ENCODE results near the gene PCDHGA6.
A peak's percentile ranks its signal among the peaks of the same experiment; 100 is the strongest.
"Not testable (repeated sequence)": the region's sequence is repeated elsewhere in the genome, so short reads cannot be mapped to it uniquely, and the experiment has no call there.

PCDHGA6 gene

DNA sequence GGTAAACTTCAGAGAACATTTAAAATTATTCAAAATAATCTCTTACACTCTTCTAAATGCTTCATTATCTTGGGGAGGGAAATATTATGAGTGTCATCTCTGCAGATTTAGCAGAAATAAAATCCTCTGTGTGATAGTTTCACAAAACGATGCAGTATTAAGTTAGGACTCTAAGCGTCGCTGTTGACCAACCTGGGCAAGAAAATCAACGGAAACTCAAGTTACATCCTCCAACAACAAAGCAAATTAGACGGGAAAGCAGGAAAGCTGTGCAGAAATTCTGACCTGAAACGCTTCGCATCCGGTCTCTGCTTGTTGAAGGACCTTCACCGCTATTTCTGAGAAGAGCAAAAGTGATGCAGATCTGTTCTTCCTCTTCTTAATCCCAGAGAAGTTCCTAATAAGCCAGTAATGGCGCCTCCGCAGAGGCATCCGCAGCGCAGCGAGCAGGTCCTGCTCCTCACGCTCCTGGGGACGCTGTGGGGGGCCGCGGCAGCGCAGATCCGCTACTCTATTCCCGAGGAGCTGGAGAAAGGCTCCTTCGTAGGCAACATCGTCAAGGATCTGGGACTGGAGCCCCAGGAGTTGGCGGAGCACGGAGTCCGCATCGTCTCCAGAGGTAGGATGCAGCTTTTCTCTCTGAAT, at the start of gene PCDHGA6:
Gene PCDHGA6 (plus strand): TSS at position 219 of the 645 bp plus-strand sequence. CDS start 193 bp downstream, at position 412.
- DNase-seq (ENCODE audit: insufficient read length, low spot score) (no peak), FAIRE-seq (no peak)
- TF ChIP-seq POLR2A (IDR thresholded peaks at IDR 0.05; ENCODE audit: low read depth, low read length): no peak

DNA sequence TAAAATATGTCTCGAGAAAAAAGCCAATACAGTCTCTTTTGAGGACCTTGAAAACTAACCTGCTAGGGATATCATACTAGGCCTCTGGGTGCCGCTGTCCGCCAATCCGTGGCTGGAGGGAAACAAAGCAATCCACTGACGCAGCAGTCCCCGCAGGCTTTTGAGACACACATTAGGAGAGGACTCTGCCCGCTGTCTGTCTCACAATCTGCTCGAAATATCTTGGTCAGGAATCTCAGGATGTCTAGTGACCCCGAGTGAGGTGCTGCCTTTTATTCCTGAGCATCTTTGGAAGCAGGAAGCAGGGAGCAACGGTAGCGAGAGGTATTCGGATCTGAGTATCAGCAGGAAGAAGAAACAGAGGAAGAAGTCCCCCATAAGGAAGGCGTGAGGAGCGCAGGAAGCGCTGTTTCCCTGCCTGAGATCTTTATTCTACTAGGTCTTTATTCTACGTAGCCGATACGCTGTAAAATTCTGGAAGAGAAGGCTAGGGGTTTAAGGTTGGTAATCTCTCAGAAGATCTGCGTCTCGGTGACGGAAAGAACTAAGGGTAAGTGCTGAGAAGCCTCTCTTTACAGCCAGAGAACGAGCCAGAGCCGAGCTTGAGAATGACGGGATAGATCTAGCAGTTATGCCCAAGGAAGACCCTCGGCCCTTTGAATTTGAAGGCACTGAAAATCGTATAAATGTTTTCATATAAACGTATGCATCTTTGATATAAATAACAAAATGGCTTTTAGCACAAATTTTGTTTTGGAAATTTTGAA, 47.4 kb upstream of the PCDHGA6 start:
- FAIRE-seq (no peak), DNase-seq (ENCODE audit: insufficient read length, low spot score) (peak; percentile 38)
- TF ChIP-seq POLR2A (IDR thresholded peaks at IDR 0.05; ENCODE audit: low read depth, low read length): no peak

DNA sequence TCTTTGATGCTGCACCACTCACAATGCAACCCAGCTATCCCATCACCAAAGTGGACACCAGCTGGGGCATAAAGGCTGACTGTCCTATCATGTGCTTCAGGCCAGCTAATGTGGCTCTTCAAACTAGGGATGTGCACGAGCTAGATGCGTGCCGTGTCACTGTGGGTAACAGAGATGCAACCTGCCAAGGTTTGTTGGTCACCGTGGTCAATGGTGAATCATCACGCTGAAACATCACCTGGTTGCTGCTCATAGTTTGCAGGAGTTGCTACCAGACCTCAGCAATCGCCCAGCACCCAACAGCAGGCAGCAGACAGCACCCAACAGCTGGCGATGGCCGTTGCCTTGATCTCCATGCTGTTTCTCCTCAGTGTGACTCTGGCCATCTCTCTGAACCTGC, 45.5 kb upstream of the PCDHGA6 start:
- no peak for TF ChIP-seq POLR2A (IDR thresholded peaks at IDR 0.05; ENCODE audit: low read depth, low read length)
- DNase-seq (ENCODE audit: insufficient read length, low spot score) (no peak), FAIRE-seq (no peak)

DNA sequence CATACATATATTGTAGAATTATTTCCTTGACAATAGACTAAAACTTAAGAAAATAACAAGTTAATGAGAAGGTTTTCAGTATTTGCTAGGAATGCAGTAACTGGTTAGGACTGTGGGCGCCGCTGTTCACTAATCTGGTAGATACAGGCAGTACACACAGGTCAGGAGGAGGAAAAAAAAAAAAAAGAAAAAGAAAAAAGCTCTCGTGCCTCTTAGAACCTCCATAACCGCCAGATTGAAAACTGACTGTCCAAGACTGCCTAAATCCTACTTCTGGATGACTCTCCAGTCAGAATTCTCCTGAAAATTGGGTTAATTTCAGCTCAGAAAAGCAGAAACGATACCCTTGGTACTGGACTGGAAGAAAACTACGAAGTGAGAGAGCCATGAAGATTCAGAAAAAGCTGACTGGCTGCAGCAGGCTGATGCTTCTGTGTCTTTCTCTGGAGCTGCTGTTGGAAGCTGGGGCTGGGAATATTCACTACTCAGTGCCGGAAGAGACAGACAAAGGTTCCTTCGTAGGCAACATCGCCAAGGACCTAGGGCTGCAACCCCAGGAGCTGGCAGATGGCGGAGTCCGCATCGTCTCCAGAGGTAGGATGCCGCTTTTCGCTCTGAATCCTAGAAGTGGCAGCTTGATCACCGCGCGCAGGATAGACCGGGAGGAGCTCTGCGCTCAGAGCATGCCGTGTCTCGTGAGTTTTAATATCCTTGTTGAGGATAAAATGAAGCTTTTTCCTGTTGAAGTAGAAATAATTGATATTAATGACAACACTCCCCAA, 43.2 kb upstream of the PCDHGA6 start, which contains the start of gene PCDHGA1:
Gene PCDHGA1 (plus strand): TSS at position 216 of the 782 bp plus-strand sequence.
- TF ChIP-seq POLR2A (IDR thresholded peaks at IDR 0.05; ENCODE audit: low read depth, low read length): no peak
- DNase-seq (ENCODE audit: insufficient read length, low spot score) (no peak), FAIRE-seq (no peak)

DNA sequence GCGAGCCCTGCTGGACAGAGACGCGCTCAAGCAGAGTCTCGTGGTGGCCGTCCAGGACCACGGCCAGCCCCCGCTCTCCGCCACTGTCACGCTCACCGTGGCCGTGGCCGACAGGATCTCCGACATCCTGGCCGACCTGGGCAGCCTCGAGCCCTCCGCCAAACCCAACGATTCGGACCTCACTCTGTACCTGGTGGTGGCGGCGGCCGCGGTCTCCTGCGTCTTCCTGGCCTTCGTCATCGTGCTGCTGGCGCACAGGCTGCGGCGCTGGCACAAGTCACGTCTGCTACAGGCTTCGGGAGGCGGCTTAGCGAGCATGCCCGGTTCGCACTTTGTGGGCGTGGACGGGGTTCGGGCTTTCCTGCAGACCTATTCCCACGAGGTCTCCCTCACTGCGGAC, 41.1 kb upstream of the PCDHGA6 start:
- not testable (repeated sequence) for FAIRE-seq; DNase-seq (ENCODE audit: insufficient read length, low spot score)

DNA sequence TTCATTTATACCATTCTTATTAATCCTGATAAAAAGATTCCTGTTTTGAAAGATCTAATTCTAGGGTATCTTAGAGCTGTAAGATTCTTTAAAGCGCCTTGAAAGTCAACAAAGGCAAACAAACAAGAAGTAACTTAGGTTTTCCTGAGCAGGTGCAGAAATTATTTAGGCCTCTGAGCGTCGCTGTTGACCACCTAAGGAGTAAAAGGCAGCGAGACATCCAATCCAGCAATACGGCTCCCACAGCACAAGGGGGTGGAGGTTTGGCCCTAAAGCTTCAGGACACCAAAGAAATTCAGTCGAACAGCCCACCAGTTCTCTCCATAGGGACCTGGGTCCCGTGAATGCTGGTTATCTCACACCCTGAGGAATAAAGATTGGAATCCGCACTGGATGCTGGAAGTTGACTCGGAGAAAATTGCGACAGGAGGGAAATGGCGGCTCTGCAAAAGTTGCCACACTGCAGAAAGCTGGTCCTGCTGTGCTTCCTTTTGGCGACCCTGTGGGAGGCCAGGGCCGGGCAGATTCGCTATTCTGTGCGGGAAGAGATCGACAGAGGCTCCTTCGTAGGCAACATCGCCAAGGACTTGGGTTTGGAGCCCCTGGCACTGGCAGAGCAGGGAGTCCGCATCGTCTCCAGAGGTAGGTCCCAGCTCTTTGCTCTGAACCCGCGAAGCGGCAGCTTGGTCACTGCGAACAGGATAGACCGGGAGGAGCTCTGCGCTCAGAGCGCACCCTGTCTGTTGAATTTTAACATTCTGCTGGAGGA, 35.0 kb upstream of the PCDHGA6 start, which contains the start of gene PCDHGA2:
Gene PCDHGA2 (plus strand): TSS at position 223 of the 769 bp plus-strand sequence.
- FAIRE-seq (no peak), DNase-seq (ENCODE audit: insufficient read length, low spot score) (no peak)

DNA sequence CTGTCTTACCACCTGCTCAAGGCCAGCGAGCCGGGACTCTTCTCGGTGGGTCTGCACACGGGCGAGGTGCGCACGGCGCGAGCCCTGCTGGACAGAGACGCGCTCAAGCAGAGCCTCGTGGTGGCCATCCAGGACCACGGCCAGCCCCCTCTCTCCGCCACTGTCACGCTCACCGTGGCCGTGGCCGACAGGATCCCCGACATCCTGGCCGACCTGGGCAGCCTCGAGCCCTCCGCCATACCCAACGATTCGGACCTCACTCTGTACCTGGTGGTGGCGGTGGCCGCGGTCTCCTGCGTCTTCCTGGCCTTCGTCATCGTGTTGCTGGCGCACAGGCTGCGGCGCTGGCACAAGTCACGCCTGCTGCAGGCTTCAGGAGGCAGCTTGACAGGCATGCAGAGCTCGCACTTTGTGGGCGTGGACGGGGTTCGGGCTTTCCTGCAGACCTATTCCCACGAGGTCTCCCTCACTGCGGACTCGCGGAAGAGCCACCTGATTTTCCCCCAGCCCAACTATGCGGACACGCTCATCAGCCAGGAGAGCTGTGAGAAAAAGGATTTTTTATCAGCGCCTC, 32.8 kb upstream of the PCDHGA6 start:
- not testable (repeated sequence) for FAIRE-seq; DNase-seq (ENCODE audit: insufficient read length, low spot score)

More for the DNA sequence above, 35.0 kb upstream of the PCDHGA6 start, which contains the start of gene PCDHGA2:
- no peak for TF ChIP-seq POLR2A (IDR thresholded peaks at IDR 0.05; ENCODE audit: low read depth, low read length)

DNA sequence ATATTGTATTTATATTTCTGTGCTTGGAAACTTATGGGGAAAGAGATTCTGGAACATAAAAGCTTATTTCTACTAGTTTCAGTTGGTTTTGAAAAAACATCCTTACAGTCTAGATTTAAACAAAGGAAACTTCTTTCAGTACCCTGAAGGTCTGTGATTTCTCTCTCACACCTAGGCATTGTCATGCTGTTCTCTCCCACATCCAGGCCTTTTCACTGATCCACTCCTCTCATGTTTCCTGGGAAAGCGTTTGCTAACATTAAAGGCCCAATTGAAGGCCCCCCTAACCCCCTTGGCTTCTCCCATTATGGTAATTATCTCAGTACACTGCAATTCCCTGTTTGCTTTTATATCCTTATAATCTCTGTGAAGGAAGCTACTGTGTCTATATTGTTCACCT, 30.9 kb upstream of the PCDHGA6 start:
- FAIRE-seq (no peak), DNase-seq (ENCODE audit: insufficient read length, low spot score) (no peak)
- no peak for TF ChIP-seq POLR2A (IDR thresholded peaks at IDR 0.05; ENCODE audit: low read depth, low read length)

DNA sequence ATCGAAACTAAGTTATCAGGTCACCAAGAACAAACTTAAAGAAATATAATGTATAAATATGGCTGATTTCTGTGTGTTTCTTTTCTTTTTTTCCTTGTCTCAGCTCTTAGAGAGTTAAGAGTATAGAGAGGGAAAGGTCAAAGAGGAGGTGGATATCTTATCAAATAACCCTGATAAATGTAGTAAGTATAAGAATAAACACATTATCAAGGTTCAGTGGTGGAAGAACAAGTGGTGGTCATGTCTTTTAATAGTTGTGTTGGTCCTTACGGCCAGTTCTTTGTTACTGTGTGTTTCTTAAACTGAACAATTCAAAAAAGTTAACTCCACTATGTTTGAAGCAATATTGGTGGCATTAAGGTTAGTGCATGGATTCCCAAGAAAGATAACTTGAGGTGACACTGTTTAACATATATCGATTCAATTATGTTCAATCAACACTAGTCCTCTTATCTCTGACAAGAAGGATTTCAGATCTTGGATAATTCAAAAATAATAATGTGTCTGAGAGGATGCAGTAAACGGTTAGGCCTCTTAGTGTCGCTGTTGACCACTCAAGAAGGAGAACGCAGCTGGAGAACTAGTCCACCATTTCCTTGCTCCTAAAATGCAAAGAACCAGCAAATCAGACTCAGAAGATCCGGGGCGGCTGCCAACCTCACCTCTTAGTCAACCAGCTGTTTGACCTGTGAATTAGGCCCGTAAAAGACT, 30.3 kb upstream of the PCDHGA6 start, which contains the start of gene PCDHGA3:
Gene PCDHGA3 (plus strand): TSS at position 588 of the 711 bp plus-strand sequence. CDS start 205 bp downstream, outside the sequence.
- no peak for TF ChIP-seq POLR2A (IDR thresholded peaks at IDR 0.05; ENCODE audit: low read depth, low read length)
- no peak for DNase-seq (ENCODE audit: insufficient read length, low spot score)
- FAIRE-seq: no peak

DNA sequence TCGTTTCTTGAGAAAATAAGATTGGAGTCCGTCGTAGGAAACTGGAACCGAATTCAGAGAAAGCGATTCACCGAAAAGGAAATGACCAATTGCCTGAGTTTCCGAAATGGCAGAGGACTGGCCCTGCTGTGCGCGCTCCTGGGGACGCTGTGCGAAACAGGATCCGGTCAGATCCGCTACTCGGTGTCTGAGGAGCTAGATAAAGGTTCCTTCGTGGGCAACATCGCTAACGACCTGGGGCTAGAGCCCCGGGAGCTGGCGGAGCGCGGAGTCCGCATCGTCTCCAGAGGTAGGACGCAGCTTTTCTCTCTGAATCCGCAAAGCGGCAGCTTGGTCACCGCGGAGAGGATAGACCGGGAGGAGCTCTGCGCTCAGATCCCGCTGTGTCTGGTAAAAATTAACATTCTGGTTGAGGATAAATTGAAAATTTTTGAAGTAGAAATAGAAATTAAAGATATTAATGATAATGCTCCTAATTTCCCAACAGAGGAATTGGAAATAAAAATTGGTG, 29.7 kb upstream of the PCDHGA6 start:
- DNase-seq (ENCODE audit: insufficient read length, low spot score): no peak
- FAIRE-seq: no peak
- no peak for TF ChIP-seq POLR2A (IDR thresholded peaks at IDR 0.05; ENCODE audit: low read depth, low read length)

DNA sequence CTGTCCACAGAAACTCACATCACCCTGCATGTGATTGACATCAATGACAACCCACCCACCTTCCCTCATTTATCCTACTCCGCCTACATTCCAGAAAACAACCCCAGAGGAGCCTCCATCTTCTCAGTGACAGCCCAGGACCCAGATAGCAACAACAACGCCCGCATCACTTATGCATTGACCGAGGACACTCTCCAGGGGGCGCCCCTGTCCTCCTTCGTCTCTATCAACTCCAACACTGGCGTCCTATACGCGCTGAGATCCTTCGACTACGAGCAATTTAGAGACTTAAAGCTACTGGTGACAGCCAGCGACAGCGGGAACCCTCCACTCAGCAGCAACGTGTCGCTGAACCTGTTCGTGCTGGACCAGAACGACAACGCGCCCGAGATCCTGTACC, 28.4 kb upstream of the PCDHGA6 start:
- DNase-seq (ENCODE audit: insufficient read length, low spot score) (no peak), FAIRE-seq (no peak)
- no peak for TF ChIP-seq POLR2A (IDR thresholded peaks at IDR 0.05; ENCODE audit: low read depth, low read length)

DNA sequence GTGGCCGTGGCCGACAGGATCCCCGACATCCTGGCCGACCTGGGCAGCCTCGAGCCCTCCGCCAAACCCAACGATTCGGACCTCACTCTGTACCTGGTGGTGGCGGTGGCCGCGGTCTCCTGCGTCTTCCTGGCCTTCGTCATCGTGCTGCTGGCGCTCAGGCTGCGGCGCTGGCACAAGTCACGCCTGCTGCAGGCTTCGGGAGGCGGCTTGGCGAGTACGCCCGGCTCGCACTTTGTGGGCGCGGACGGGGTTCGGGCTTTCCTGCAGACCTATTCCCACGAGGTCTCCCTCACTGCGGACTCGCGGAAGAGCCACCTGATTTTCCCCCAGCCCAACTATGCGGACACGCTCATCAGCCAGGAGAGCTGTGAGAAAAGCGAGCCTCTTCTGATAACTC, 27.7 kb upstream of the PCDHGA6 start:
- FAIRE-seq; DNase-seq (ENCODE audit: insufficient read length, low spot score): not testable (repeated sequence)

All from H54 (cell line).